Measurements from ENCODE around the gene CA10.

CA10 gene

GRCh38 chr17:52106072-52106471 is 52.4 kb downstream of the CA10 start:
- TF ChIP-seq POLR2A (IDR thresholded peaks at IDR 0.05; ENCODE audit: low read depth, low read length) (no peak), TAF1 (IDR thresholded peaks at IDR 0.05; ENCODE audit: borderline replicate concordance, low read depth, low read length) (no peak), POLR2AphosphoS5 (IDR thresholded peaks at IDR 0.05; ENCODE audit: low read depth, low read length) (no peak)
- FAIRE-seq: no peak

GRCh38 chr17:52105591-52105990 is 52.9 kb downstream of the CA10 start:
- no peak for DNase-seq (ENCODE audit: insufficient read length)
- no peak for TF ChIP-seq TAF1 (IDR thresholded peaks at IDR 0.05; ENCODE audit: borderline replicate concordance, low read depth, low read length)
- no peak for TF ChIP-seq POLR2AphosphoS5 (IDR thresholded peaks at IDR 0.05; ENCODE audit: low read depth, low read length)
- TF ChIP-seq POLR2A (IDR thresholded peaks at IDR 0.05; ENCODE audit: low read depth, low read length): no peak
- FAIRE-seq: no peak

More at GRCh38 chr17:52106072-52106471, 52.4 kb downstream of the CA10 start:
- no peak for DNase-seq (ENCODE audit: insufficient read length)

- FAIRE-seq (no peak), DNase-seq (ENCODE audit: insufficient read length) (no peak)
- TF ChIP-seq POLR2AphosphoS5 (IDR thresholded peaks at IDR 0.05; ENCODE audit: low read depth, low read length) (no peak), TAF1 (IDR thresholded peaks at IDR 0.05; ENCODE audit: borderline replicate concordance, low read depth, low read length) (no peak), POLR2A (IDR thresholded peaks at IDR 0.05; ENCODE audit: low read depth, low read length) (no peak)
Observed at GRCh38 chr17:52096056-52096455, 62.5 kb downstream of the CA10 start.

DNA sequence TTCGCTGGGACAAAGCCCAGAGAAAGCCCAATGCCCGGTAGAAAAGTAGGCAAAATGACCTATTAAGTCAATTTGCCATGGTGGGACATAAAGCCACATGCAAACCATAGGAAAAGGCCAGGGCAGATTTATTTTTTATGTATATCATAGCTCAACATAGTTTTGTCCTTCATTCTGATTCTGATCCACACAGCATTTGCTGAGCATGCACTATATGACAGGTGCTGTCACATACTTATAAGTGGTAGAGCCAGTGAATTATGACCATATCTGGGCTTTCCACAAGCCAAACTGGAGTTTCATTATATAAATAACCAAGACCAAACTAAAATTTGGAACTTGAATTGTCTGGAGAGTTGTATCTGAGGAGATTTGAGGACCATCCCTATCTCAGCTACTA is 74.3 kb downstream of the CA10 start:
- TF ChIP-seq POLR2A (IDR thresholded peaks at IDR 0.05; ENCODE audit: low read depth, low read length) (no peak), POLR2AphosphoS5 (IDR thresholded peaks at IDR 0.05; ENCODE audit: low read depth, low read length) (no peak), TAF1 (IDR thresholded peaks at IDR 0.05; ENCODE audit: borderline replicate concordance, low read depth, low read length) (no peak)
- no peak for DNase-seq (ENCODE audit: insufficient read length)
- FAIRE-seq: no peak

GRCh38 chr17:52079496-52079895 is 79.0 kb downstream of the CA10 start:
- FAIRE-seq (no peak), DNase-seq (ENCODE audit: insufficient read length) (no peak)
- no peak for TF ChIP-seq POLR2AphosphoS5 (IDR thresholded peaks at IDR 0.05; ENCODE audit: low read depth, low read length)
- no peak for TF ChIP-seq TAF1 (IDR thresholded peaks at IDR 0.05; ENCODE audit: borderline replicate concordance, low read depth, low read length)
- TF ChIP-seq POLR2A (IDR thresholded peaks at IDR 0.05; ENCODE audit: low read depth, low read length): no peak

GRCh38 chr17:52071712-52072111 is 86.8 kb downstream of the CA10 start:
- DNase-seq (ENCODE audit: insufficient read length): no peak
- TF ChIP-seq POLR2A (IDR thresholded peaks at IDR 0.05; ENCODE audit: low read depth, low read length): no peak
- no peak for TF ChIP-seq TAF1 (IDR thresholded peaks at IDR 0.05; ENCODE audit: borderline replicate concordance, low read depth, low read length)
- no peak for TF ChIP-seq POLR2AphosphoS5 (IDR thresholded peaks at IDR 0.05; ENCODE audit: low read depth, low read length)

DNA sequence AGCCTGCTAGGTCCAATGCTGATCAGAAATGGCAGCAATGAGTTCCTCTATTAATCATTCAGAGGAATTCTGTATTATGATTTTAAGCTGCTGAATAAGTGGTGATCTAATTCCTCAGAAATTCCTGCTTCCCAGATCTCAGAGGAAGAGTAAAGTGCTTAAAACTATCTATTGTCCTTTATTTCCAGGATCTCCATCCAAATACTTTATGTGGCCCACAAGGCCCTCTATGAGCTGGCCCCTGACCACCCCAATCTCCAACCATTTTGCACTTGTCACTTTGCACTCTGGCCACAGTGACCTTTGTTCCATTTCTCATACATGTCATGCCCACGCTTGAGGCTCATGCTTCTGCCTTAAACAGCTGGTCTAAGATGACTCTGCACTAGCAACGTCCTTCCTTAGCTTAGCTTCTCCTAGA is 93.7 kb downstream of the CA10 start:
- TF ChIP-seq POLR2A (IDR thresholded peaks at IDR 0.05; ENCODE audit: low read depth, low read length) (no peak), TAF1 (IDR thresholded peaks at IDR 0.05; ENCODE audit: borderline replicate concordance, low read depth, low read length) (no peak), POLR2AphosphoS5 (IDR thresholded peaks at IDR 0.05; ENCODE audit: low read depth, low read length) (no peak)
- no peak for DNase-seq (ENCODE audit: insufficient read length)
- FAIRE-seq: no peak

More at GRCh38 chr17:52071712-52072111, 86.8 kb downstream of the CA10 start:
- no peak for FAIRE-seq

GRCh38 chr17:52049496-52049895 is 109.0 kb downstream of the CA10 start:
- FAIRE-seq: no peak
- no peak for DNase-seq (ENCODE audit: insufficient read length)
- no peak for TF ChIP-seq POLR2A (IDR thresholded peaks at IDR 0.05; ENCODE audit: low read depth, low read length)
- no peak for TF ChIP-seq TAF1 (IDR thresholded peaks at IDR 0.05; ENCODE audit: borderline replicate concordance, low read depth, low read length)
- no peak for TF ChIP-seq POLR2AphosphoS5 (IDR thresholded peaks at IDR 0.05; ENCODE audit: low read depth, low read length)

GRCh38 chr17:52049051-52049450 is 109.5 kb downstream of the CA10 start:
- DNase-seq (ENCODE audit: insufficient read length) (no peak), FAIRE-seq (no peak)
- no peak for TF ChIP-seq TAF1 (IDR thresholded peaks at IDR 0.05; ENCODE audit: borderline replicate concordance, low read depth, low read length)
- TF ChIP-seq POLR2AphosphoS5 (IDR thresholded peaks at IDR 0.05; ENCODE audit: low read depth, low read length): no peak
- TF ChIP-seq POLR2A (IDR thresholded peaks at IDR 0.05; ENCODE audit: low read depth, low read length): no peak

DNA sequence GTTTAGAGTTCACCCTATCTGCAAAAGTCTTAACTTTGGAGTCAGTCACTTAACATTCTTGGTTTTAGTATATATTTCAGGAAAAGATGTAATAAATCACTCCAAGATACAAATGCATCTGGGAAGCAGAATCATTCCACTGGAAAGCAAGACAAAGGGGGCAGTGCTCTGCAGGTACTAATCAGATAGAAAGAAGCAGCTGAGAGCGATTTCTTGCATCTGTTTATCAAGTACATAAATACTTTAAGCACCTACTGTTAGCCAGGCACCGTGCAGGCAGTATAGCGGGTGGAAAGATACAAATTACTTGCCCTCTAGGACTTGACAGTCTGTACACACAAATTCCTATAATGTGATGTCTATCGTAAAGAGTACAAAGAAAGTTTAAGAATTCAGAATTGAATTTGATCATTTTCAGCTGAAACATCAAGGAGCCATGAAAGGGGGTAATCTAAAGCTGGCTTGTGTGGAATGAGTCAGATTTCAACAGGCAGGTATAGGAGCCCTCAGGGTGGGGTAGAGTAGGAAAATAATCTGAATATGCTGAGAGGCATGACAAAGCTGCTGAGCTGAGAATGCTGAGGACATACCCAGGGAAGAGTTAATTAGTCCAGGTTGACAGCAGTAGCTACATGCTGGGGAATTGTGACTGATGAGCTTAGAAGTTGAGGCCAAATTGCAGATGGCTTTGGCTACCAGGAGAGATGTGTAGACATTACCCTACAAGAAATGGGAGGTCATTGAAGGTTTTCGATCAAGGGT is 110.2 kb downstream of the CA10 start:
- DNase-seq (ENCODE audit: insufficient read length) (no peak), FAIRE-seq (no peak)

DNA sequence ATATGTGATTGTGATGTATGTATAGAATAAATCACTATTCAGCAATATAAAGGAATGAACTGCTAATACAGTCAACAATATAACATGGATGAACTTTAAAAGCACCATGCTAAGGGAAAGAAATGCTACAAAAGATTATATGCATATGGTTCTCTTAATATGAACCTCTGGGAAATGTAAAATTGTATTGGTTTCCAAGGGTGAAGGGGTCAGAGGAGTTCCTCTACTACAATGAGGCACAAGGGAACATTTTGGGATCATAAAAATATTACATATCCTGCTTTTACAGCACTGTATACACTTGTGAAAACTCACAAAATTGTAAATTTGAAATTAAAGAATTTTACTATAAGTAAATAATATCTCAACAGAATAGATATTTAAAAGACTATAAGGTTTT is 111.4 kb downstream of the CA10 start:
- DNase-seq (ENCODE audit: insufficient read length) (no peak), FAIRE-seq (no peak)
- TF ChIP-seq TAF1 (IDR thresholded peaks at IDR 0.05; ENCODE audit: borderline replicate concordance, low read depth, low read length) (no peak), POLR2AphosphoS5 (IDR thresholded peaks at IDR 0.05; ENCODE audit: low read depth, low read length) (no peak), POLR2A (IDR thresholded peaks at IDR 0.05; ENCODE audit: low read depth, low read length) (no peak)

More for the DNA sequence above, 110.2 kb downstream of the CA10 start:
- TF ChIP-seq TAF1 (IDR thresholded peaks at IDR 0.05; ENCODE audit: borderline replicate concordance, low read depth, low read length) (no peak), POLR2A (IDR thresholded peaks at IDR 0.05; ENCODE audit: low read depth, low read length) (no peak), POLR2AphosphoS5 (IDR thresholded peaks at IDR 0.05; ENCODE audit: low read depth, low read length) (no peak)

- FAIRE-seq: no peak
- TF ChIP-seq POLR2AphosphoS5 (IDR thresholded peaks at IDR 0.05; ENCODE audit: low read depth, low read length) (no peak), POLR2A (IDR thresholded peaks at IDR 0.05; ENCODE audit: low read depth, low read length) (no peak), TAF1 (IDR thresholded peaks at IDR 0.05; ENCODE audit: borderline replicate concordance, low read depth, low read length) (no peak)
- DNase-seq (ENCODE audit: insufficient read length): no peak
Observed at GRCh38 chr17:52041123-52041617, 117.3 kb downstream of the CA10 start.
